GM23338 (cell line): ENCODE results near the gene CACNA1A. TPM values are rescaled to one million over a fixed set of nuclear protein-coding genes. Genes with fewer than 3 reads are reported as not detected.

Source experiments
- ATAC-seq: fragments of 200-7000 bp; cut with Tn5 transposase; 3 replicates; pipeline ENCODE4 v1.9.1; 2020
- DNase-seq: peaks from one replicate; pipeline ENCODE4 v3.0.0-alpha.2; 2015; ENCODE audit warnings: low spot score
- H2AFZ ChIP-seq: fragments of 200-600 bp; sonication (generic); 2 replicates; pipeline ENCODE4 v1.8.0; 2016; ENCODE audit warnings: antibody characterized with exemption, mild to moderate bottlenecking, moderate library complexity
- H3F3A ChIP-seq: fragments of 200-600 bp; sonication (generic); replicated peaks from 2 replicates; pipeline ENCODE4 v1.8.0; 2017; ENCODE audit warnings: antibody characterized with exemption, mixed run types, low read depth
- H3K27ac ChIP-seq: fragments of 200-600 bp; sonication (generic); 2 replicates; pipeline ENCODE4 v1.6.1; 2016; ENCODE audit warnings: low read depth
- H3K27me3 ChIP-seq: fragments of 200-600 bp; sonication (generic); 2 replicates; pipeline ENCODE4 v1.8.0; 2016; ENCODE audit warnings: mild to moderate bottlenecking, mixed run types, moderate library complexity; ENCODE audit not compliant: insufficient read depth
- H3K36me3 ChIP-seq: fragments of 200-600 bp; sonication (generic); 2 replicates; pipeline ENCODE4 v1.8.0; 2016; ENCODE audit warnings: mild to moderate bottlenecking; ENCODE audit not compliant: insufficient read depth
- H3K4me1 ChIP-seq: fragments of 200-600 bp; sonication (generic); 2 replicates; pipeline ENCODE4 v1.8.0; 2016; ENCODE audit warnings: mild to moderate bottlenecking, moderate library complexity; ENCODE audit not compliant: insufficient read depth
- H3K4me2 ChIP-seq: fragments of 200-600 bp; sonication (generic); 2 replicates; pipeline ENCODE4 v1.7.1; 2017; ENCODE audit warnings: mixed run types
- H3K4me3 ChIP-seq: fragments of 200-600 bp; sonication (generic); 2 replicates; pipeline ENCODE4 v1.6.1; 2016; ENCODE audit warnings: mixed run types
- H3K79me2 ChIP-seq: fragments of 200-600 bp; sonication (generic); replicated peaks from 2 replicates; pipeline ENCODE4 v1.8.0; 2017; ENCODE audit warnings: mild to moderate bottlenecking; ENCODE audit not compliant: insufficient read depth
- H3K9me2 ChIP-seq: fragments of 200-600 bp; sonication (generic); 2 replicates; pipeline ENCODE4 v1.8.0; 2017; ENCODE audit not compliant: insufficient read depth
- H4K20me1 ChIP-seq: fragments of 200-600 bp; sonication (generic); replicated peaks from 2 replicates; pipeline ENCODE4 v1.8.0; 2017; ENCODE audit warnings: mild to moderate bottlenecking; ENCODE audit not compliant: insufficient read depth
- H3K27ac Mint-ChIP-seq: 2 replicates; pipeline ENCODE4 v1.8.0; 2020; ENCODE audit warnings: inconsistent platforms, mild to moderate bottlenecking, moderate library complexity, mixed read lengths
- H3K27me3 Mint-ChIP-seq: 3 replicates; pipeline ENCODE4 v1.8.0; 2022; ENCODE audit warnings: low read depth, mild to moderate bottlenecking, moderate library complexity, mixed read lengths, inconsistent platforms; ENCODE audit not compliant: insufficient read depth, poor library complexity
- H3K36me3 Mint-ChIP-seq: 3 replicates; pipeline ENCODE4 v1.8.0; 2021; ENCODE audit warnings: low read depth, mild to moderate bottlenecking, inconsistent platforms, moderate library complexity, mixed read lengths
- H3K4me1 Mint-ChIP-seq: 3 replicates; pipeline ENCODE4 v1.8.0; 2020; ENCODE audit warnings: mild to moderate bottlenecking, inconsistent platforms, mixed read lengths
- H3K4me3 Mint-ChIP-seq: 3 replicates; pipeline ENCODE4 v1.8.0; 2021; ENCODE audit warnings: moderate library complexity, mild to moderate bottlenecking, inconsistent platforms, mixed read lengths
- H3K9me3 Mint-ChIP-seq: 3 replicates; pipeline ENCODE4 v1.8.0; 2020; ENCODE audit warnings: moderate library complexity, mild to moderate bottlenecking, inconsistent platforms, mixed read lengths
- CREB1 ChIP-seq: fragments of 250-450 bp; sonication (Bioruptor Pico); IDR thresholded peaks from 2 replicates; pipeline ENCODE4 v1.5.0; 2020; ENCODE audit warnings: low read depth, mild to moderate bottlenecking, moderate library complexity
- CTCF ChIP-seq, 2 experiments: fragments of 200-600 bp in 1 of 2; sonication (generic) in 1 of 2; conservative IDR thresholded peaks; 2 replicates each; pipeline versions ENCODE4 v1.5.1 to v1.6.1; 2016 to 2017; ENCODE audit warnings: antibody characterized with exemption in 2 of 2, low read depth in 2 of 2, mild to moderate bottlenecking in 2 of 2, moderate library complexity in 1 of 2
- ETS1 ChIP-seq: IDR thresholded peaks from 2 replicates; pipeline ENCODE4 v1.6.1; 2016; ENCODE audit warnings: antibody characterized with exemption
- EZH2 ChIP-seq: fragments of 200-600 bp; sonication (generic); IDR thresholded peaks from one replicate; pipeline ENCODE4 v1.8.0; 2017; ENCODE audit warnings: antibody characterized with exemption, mild to moderate bottlenecking, low read depth; ENCODE audit not compliant: unreplicated experiment
- EZH2phosphoT487 ChIP-seq: fragments of 200-600 bp; sonication (generic); IDR thresholded peaks from one replicate; pipeline ENCODE4 v1.8.1; 2018; ENCODE audit warnings: antibody characterized with exemption; ENCODE audit not compliant: unreplicated experiment
- JUNB ChIP-seq: IDR thresholded peaks from one replicate; pipeline ENCODE4 v1.6.1; 2016; ENCODE audit warnings: antibody characterized with exemption; ENCODE audit not compliant: unreplicated experiment
- NANOG ChIP-seq: IDR thresholded peaks from 2 replicates; pipeline ENCODE4 v1.6.1; 2016; ENCODE audit warnings: antibody characterized with exemption, borderline replicate concordance
- POLR2AphosphoS5 ChIP-seq: IDR thresholded peaks from 2 replicates; pipeline ENCODE4 v1.6.1; 2016; ENCODE audit warnings: antibody characterized with exemption, low read depth
- STAT1 ChIP-seq: IDR thresholded peaks from one replicate; pipeline ENCODE4 v1.6.1; 2016; ENCODE audit warnings: antibody characterized with exemption; ENCODE audit not compliant: unreplicated experiment
- ZNF114 ChIP-seq: fragments of 250-450 bp; sonication (Bioruptor Pico); IDR thresholded peaks from 2 replicates; pipeline ENCODE4 v1.5.0; 2020; ENCODE audit warnings: mild to moderate bottlenecking, moderate library complexity
- ZNF331 ChIP-seq: fragments of 250-450 bp; sonication (Bioruptor Pico); IDR thresholded peaks from 2 replicates; pipeline ENCODE4 v1.5.0; 2020; ENCODE audit warnings: low read depth, mild to moderate bottlenecking, moderate library complexity
- ZNF462 ChIP-seq: fragments of 250-450 bp; sonication (Bioruptor Pico); IDR thresholded peaks from 2 replicates; pipeline ENCODE4 v1.5.0; 2020; ENCODE audit warnings: mild to moderate bottlenecking, moderate library complexity
- polyA plus RNA-seq: library from polyadenylated mRNA; unstranded; fragments of >200 nt; fragmentation: Nextera tagmentation; extraction: Ambion mirVana; gene quantifications from 2 replicates; pipeline ENCODE4 v1.2.1, GENCODE V29; 2016
- total RNA-seq: library from RNA; depleted of rRNA; stranded (reverse); fragments of >200 nt; shearing (Covaris generic); gene quantifications from 2 replicates; pipeline ENCODE4 v1.2.3, GENCODE V29; 2014
- TF ChIP-seq, protein P1 (sequence below): IDR thresholded peaks from one replicate; pipeline ENCODE4 v1.6.1; 2018; ENCODE audit warnings: antibody characterized with exemption; ENCODE audit not compliant: unreplicated experiment

CACNA1A gene
- total and polyA plus RNA-seq, 2 experiments from 2014 or later = 7.4 to 20.3 TPM

GRCh38 chr19:13228561-13228960 is 277.7 kb downstream of the CACNA1A start:
- no peak overlapping the region for H3K4me3 ChIP-seq
- 0 out of 2 replicates have a peak, but pooled peaks cover 4% of the 10 kb centered on the region for H3K4me1 ChIP-seq
- TF ChIP-seq CTCF (conservative IDR thresholded peaks at IDR 0.05; ENCODE audit: low read depth in 2 of 2) = no peak
- TF ChIP-seq, protein P1, sequence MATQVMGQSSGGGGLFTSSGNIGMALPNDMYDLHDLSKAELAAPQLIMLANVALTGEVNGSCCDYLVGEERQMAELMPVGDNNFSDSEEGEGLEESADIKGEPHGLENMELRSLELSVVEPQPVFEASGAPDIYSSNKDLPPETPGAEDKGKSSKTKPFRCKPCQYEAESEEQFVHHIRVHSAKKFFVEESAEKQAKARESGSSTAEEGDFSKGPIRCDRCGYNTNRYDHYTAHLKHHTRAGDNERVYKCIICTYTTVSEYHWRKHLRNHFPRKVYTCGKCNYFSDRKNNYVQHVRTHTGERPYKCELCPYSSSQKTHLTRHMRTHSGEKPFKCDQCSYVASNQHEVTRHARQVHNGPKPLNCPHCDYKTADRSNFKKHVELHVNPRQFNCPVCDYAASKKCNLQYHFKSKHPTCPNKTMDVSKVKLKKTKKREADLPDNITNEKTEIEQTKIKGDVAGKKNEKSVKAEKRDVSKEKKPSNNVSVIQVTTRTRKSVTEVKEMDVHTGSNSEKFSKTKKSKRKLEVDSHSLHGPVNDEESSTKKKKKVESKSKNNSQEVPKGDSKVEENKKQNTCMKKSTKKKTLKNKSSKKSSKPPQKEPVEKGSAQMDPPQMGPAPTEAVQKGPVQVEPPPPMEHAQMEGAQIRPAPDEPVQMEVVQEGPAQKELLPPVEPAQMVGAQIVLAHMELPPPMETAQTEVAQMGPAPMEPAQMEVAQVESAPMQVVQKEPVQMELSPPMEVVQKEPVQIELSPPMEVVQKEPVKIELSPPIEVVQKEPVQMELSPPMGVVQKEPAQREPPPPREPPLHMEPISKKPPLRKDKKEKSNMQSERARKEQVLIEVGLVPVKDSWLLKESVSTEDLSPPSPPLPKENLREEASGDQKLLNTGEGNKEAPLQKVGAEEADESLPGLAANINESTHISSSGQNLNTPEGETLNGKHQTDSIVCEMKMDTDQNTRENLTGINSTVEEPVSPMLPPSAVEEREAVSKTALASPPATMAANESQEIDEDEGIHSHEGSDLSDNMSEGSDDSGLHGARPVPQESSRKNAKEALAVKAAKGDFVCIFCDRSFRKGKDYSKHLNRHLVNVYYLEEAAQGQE = no peak
- TF ChIP-seq ZNF462 (CRISPR knock-in tag) = no peak
- TF ChIP-seq JUNB = no peak
- no peak for TF ChIP-seq ZNF114 (CRISPR knock-in tag)
- TF ChIP-seq CREB1 (CRISPR knock-in tag) = no peak
- TF ChIP-seq ETS1 = no peak
- TF ChIP-seq STAT1 = no peak
- no peak for TF ChIP-seq POLR2AphosphoS5
- TF ChIP-seq NANOG = no peak
- TF ChIP-seq EZH2 = no peak
- TF ChIP-seq ZNF331 (CRISPR knock-in tag) = no peak
- no peak for TF ChIP-seq EZH2phosphoT487
- Mint-ChIP-seq H3K27ac (no peak overlapping the region), H3K4me1 (peaks cover 15% of the 10 kb centered on the region), H3K4me3 (no peak overlapping the region), H3K36me3 (peaks cover 6% of the 10 kb centered on the region; the same call in 2 of the 3 replicates), H3K9me3 (no peaks in the 10 kb centered on the region; the same call in 2 of the 3 replicates), H3K27me3 (peaks cover 16% of the 10 kb centered on the region)
- no peak overlapping the region for H3K27ac ChIP-seq
- no peaks in the 10 kb centered on the region for H3K79me2 ChIP-seq
- H3K27me3 ChIP-seq = no peaks in the 10 kb centered on the region
- no peaks in the 10 kb centered on the region for H3K9me2 ChIP-seq
- H4K20me1 ChIP-seq = no peaks in the 10 kb centered on the region
- H3K36me3 ChIP-seq = no peaks in the 10 kb centered on the region
- no peak for ATAC-seq
- no peak overlapping the region for H3K4me2 ChIP-seq
- no peak for DNase-seq
- no peaks in the 10 kb centered on the region; the same call in 1 of the 2 replicates for H3F3A ChIP-seq
- no peak overlapping the region for H2AFZ ChIP-seq
